Calu3 (cell line): ENCODE measurements around the gene IDUA. TPM values are rescaled to one million over a fixed set of nuclear protein-coding genes. Genes with fewer than 3 reads are reported as not detected.
"Not testable (repeated sequence)": the region's sequence is repeated elsewhere in the genome, so short reads cannot be mapped to it uniquely, and the experiment has no call there.

ENCODE experiments used
- BruUV-seq: library from RNA; stranded (reverse); fragments of 400-500 nt; replicated peaks from 2 replicates; lab custom pipeline; 2021; lab: Mats Ljungman, UMichigan
- CTCF ChIA-PET: fragments of 300-600 bp; sonication (Branson Sonifier 250); formaldehyde crosslinking; loops from one replicate; lab custom pipeline; 2022; ENCODE audit warnings: antibody characterized with exemption; lab: Charles Lee
- DNase-seq: peaks from one replicate; pipeline ENCODE4 v3.0.0; 2022
- H3K27ac Mint-ChIP-seq: one replicate; pipeline ENCODE4 v1.8.0; 2022; ENCODE audit warnings: mixed read lengths; ENCODE audit not compliant: unreplicated experiment
- H3K27me3 Mint-ChIP-seq: one replicate; pipeline ENCODE4 v1.8.0; 2022; ENCODE audit warnings: mixed read lengths; ENCODE audit not compliant: unreplicated experiment
- H3K36me3 Mint-ChIP-seq: one replicate; pipeline ENCODE4 v1.8.0; 2022; ENCODE audit warnings: mild to moderate bottlenecking, moderate library complexity, mixed read lengths; ENCODE audit not compliant: insufficient read depth, unreplicated experiment
- H3K4me1 Mint-ChIP-seq: one replicate; pipeline ENCODE4 v1.8.0; 2022; ENCODE audit warnings: mild to moderate bottlenecking, low read depth, mixed read lengths; ENCODE audit not compliant: unreplicated experiment
- H3K4me3 Mint-ChIP-seq: one replicate; pipeline ENCODE4 v1.8.0; 2022; ENCODE audit warnings: mild to moderate bottlenecking, low read depth, moderate library complexity, mixed read lengths; ENCODE audit not compliant: unreplicated experiment
- H3K9me3 Mint-ChIP-seq: one replicate; pipeline ENCODE4 v1.8.0; 2022; ENCODE audit warnings: low read depth, mixed read lengths; ENCODE audit not compliant: unreplicated experiment
- CTCF ChIP-seq: fragments of 200-600 bp; IDR thresholded peaks from one replicate; pipeline ENCODE4 v1.8.0; 2022; ENCODE audit warnings: antibody characterized with exemption; ENCODE audit not compliant: unreplicated experiment
- intact Hi-C: fragments of 100-400 bp; cut with micrococcal nuclease; formaldehyde crosslinking; loops from one replicate; pipeline ENCODE4 v1.10.0; 2022; ENCODE audit not compliant: unreplicated experiment
- total RNA-seq: library from RNA; stranded (reverse); gene quantifications from 2 replicates; pipeline ENCODE4 v1.2.3, GENCODE V29; 2022

The IDUA gene
- total RNA-seq, 1 experiment from 2014 or later: 38.8 TPM

DNA sequence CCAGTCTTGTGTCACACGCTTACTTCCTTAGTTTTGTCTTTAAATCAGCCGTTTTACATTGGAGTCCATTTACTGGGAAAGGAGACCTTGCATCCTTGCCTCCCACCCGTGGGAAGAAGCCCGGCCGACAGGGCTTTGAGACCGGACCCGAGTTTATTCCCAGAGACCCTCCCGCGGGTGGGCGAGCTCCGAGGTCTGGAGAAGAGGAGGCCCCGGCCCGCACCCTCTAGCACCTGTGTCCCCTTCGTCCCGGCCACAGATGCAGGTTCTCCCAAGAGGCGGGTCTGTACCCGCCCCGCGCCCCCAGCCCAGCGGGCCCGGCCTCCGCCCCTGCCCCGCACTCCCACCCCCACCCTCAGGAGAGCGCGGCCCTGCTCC is 10.1 kb downstream of the IDUA start:
- TF ChIP-seq CTCF: no peak

GRCh38 chr4:997375-998071 is 10.7 kb downstream of the IDUA start:
- Mint-ChIP-seq H3K9me3 (no peaks in the 10 kb centered on the region), H3K36me3 (peaks cover 12% of the 10 kb centered on the region), H3K4me3 (no peak overlapping the region), H3K4me1 (no peaks in the 10 kb centered on the region), H3K27me3 (peaks cover 21% of the 10 kb centered on the region), H3K27ac (peak overlapping the region; percentile 50)
- intact Hi-C loops: no loop called here
- no peak for DNase-seq
- TF ChIP-seq CTCF: no peak
- no TSS peak for BruUV-seq
- CTCF ChIA-PET: no interaction called here

More for the DNA sequence above, 10.1 kb downstream of the IDUA start:
- CTCF ChIA-PET: no interaction called here
- Mint-ChIP-seq H3K27ac (no peak overlapping the region), H3K36me3 (peaks cover 16% of the 10 kb centered on the region), H3K4me3 (no peak overlapping the region), H3K27me3 (peaks cover 21% of the 10 kb centered on the region), H3K4me1 (no peaks in the 10 kb centered on the region), H3K9me3 (no peaks in the 10 kb centered on the region)
- intact Hi-C loops: no loop called here
- no peak for DNase-seq
- no TSS peak for BruUV-seq

DNA sequence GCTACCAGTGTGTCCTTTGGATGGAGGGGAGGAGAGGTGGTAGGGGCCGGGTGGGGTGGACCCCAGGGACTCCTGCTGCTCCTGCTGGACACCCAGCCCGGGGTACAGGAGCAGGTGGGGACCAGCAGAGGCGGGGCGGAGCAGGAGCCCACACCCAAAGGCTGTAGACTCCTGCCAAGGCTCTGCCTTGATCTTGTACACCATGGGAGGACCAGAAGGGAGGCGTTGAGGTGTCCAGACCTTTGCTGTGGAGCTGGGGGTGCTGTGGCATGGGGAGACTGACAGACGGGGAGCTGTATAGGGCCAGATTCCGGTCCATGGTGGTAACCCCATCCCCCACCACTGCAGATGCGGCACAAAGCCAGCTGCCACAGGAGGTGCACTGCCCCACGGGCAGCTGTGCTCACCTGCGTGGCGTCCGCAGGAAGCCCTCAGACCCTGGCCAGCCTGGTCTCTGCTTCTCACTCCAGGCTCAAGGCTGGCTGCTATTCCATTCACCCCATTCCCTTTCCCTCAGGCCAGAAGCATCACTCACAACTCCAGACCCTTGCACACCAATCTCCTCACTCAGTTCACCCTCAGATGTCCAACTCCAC is 11.3 kb downstream of the IDUA start:
- Mint-ChIP-seq H3K27ac (peak overlapping the region; percentile 50), H3K27me3 (peaks cover 21% of the 10 kb centered on the region)

DNA sequence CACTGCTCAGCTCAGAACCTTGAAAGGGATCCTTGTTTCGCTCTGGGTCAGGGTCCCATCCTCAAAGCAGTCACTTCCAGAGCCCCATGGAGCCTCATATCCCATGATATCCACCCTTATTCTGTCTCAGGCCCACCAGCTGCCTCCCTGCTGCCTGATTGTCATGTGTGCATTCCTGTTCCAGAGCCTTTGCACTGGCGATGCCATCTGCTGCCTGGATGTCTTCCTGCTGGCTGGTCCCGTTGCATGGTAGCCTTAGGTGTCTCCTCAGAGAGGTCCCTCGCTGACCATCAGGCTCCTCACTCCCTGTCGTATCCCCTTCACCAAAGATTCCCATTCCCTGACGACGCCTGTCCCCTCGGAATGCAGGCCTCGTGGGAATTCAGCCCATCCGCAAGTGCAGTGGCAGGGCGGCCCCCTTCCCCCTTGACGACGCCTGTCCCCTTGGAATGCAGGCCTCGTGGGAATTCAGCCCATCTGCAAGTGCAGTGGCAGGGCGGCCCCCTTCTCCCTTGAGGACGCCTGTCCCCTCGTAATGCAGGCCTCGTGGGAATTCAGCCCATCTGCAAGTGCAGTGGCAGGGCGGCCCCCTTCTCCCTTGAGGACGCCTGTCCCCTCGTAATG is 12.5 kb downstream of the IDUA start:
- peaks cover 21% of the 10 kb centered on the region for H3K27me3 Mint-ChIP-seq
- CTCF ChIA-PET, DNase-seq, H3K36me3 Mint-ChIP-seq, H3K9me3 Mint-ChIP-seq, BruUV-seq, H3K4me1 Mint-ChIP-seq, H3K27ac Mint-ChIP-seq, intact Hi-C loops, H3K4me3 Mint-ChIP-seq: not testable (repeated sequence)

More for the DNA sequence above, 11.3 kb downstream of the IDUA start:
- BruUV-seq: no TSS peak
- intact Hi-C loops: no loop called here
- TF ChIP-seq CTCF: no peak
- no peak for DNase-seq
- CTCF ChIA-PET: no interaction called here
- no peak overlapping the region for H3K4me3 Mint-ChIP-seq
- no peaks in the 10 kb centered on the region for H3K9me3 Mint-ChIP-seq
- H3K36me3 Mint-ChIP-seq: peaks cover 8% of the 10 kb centered on the region
- H3K4me1 Mint-ChIP-seq: no peaks in the 10 kb centered on the region
